Measurements from ENCODE around the gene AGAP5. TPM values are rescaled to one million over a fixed set of nuclear protein-coding genes. Genes with fewer than 3 reads are reported as not detected.
A peak's percentile ranks its signal among the peaks of the same experiment; 100 is the strongest.

Gene AGAP5
- total RNA-seq, 6 donors from 2014 or later = 6.6 to 25.1 (median 8.7) TPM

DNA sequence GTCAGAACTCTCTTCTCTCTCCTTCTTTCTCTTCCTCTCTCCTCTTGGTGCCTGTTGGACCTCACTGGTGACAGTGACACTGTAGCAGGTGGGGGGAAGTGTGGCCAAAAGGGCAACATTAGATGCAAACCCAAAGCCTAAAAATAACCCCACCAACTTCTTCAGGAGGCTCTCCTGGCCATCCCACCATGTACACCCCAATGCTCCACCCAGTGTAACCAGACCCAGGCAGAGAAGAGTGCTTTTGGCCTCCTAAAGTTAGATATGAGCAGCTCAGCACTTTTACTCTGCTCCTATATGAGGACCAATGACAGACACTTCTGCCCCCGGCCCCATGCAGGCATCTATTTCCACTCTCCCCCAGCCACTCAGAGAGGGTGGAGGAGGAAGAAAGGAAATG is 62.1 kb downstream of the AGAP5 start:
- 46 to 53% methylated on average over 1 of the region's 1 CpG for WGBS, 2 donors
- TF ChIP-seq POLR2AphosphoS5 (IDR thresholded peaks at IDR 0.05) (no peak), POLR2A (IDR thresholded peaks at IDR 0.05) (no peak), EP300 (IDR thresholded peaks at IDR 0.05) (no peak)
- TF ChIP-seq, protein P1, sequence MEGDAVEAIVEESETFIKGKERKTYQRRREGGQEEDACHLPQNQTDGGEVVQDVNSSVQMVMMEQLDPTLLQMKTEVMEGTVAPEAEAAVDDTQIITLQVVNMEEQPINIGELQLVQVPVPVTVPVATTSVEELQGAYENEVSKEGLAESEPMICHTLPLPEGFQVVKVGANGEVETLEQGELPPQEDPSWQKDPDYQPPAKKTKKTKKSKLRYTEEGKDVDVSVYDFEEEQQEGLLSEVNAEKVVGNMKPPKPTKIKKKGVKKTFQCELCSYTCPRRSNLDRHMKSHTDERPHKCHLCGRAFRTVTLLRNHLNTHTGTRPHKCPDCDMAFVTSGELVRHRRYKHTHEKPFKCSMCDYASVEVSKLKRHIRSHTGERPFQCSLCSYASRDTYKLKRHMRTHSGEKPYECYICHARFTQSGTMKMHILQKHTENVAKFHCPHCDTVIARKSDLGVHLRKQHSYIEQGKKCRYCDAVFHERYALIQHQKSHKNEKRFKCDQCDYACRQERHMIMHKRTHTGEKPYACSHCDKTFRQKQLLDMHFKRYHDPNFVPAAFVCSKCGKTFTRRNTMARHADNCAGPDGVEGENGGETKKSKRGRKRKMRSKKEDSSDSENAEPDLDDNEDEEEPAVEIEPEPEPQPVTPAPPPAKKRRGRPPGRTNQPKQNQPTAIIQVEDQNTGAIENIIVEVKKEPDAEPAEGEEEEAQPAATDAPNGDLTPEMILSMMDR (IDR thresholded peaks at IDR 0.05) = no peak
- H3K4me3 ChIP-seq = no peak overlapping the region
- DNase-seq (no peak), ATAC-seq (ENCODE audit: low FRiP score in 2 of 2) (no peak)
- H3K9me3 ChIP-seq = no peaks in the 10 kb centered on the region
- no peak overlapping the region for H3K27ac ChIP-seq
- no peaks in the 10 kb centered on the region for H3K36me3 ChIP-seq
- peaks cover 0 to 3% (median 0%) of the 10 kb centered on the region in 4 donors for H3K4me1 ChIP-seq
- H3K27me3 ChIP-seq = no peaks in the 10 kb centered on the region

DNA sequence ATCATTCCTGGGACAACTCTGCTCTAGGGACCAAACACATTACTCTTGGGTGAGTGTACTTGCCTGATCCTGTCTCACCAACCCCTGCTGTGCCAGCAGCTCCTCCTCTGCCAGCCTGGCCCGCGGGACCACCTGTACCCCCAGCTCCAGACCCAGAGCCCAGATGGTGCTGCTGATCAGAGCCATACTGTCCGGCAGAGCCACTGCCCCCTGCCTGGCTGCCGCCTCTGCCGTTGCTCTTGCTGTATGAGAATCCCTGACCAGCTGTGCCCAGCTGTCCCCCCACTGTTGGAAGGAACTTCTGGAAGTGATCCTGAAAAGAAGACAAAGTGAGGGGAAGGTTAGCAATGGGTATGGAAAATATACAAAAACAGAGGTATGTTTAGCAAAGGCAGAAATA is 63.5 kb downstream of the AGAP5 start:
- Histone ChIP-seq H3K4me1 (no peaks in the 10 kb centered on the region), H3K36me3 (no peaks in the 10 kb centered on the region), H3K4me3 (no peak overlapping the region), H3K27ac (no peak overlapping the region), H3K27me3 (no peaks in the 10 kb centered on the region), H3K9me3 (no peaks in the 10 kb centered on the region)
- 83 to 84% methylated on average over 5 of the region's 5 CpGs for WGBS, 2 donors
- DNase-seq (peak in 1 of 2 donors; percentile 77), ATAC-seq (ENCODE audit: low FRiP score in 2 of 2) (no peak)
- TF ChIP-seq EP300 (IDR thresholded peaks at IDR 0.05) (no peak), POLR2A (IDR thresholded peaks at IDR 0.05) (no peak), POLR2AphosphoS5 (IDR thresholded peaks at IDR 0.05) (no peak)
- TF ChIP-seq, protein P1 (IDR thresholded peaks at IDR 0.05) = no peak

DNA sequence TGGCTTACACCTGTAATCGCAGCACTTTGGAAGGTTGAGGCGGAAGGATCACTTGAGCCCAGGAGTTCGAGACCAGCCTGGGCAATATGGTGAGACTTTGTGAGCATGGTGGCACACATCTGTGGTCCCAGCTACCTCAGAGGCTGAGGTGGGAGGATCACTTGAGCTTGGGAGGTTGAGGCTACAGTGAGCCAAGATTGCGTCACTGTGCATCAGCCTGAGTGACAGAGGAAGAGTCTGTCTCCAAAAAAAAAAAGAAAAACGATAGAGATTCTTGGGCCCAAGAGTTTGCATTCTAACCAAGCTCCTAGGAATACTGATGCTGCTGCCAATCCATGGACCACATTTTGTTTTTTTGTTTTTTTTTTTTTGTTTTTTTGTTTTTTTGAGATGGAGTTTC is 68.7 kb downstream of the AGAP5 start:
- WGBS, 2 donors = 89 to 95% methylated on average over 5 of the region's 5 CpGs

DNA sequence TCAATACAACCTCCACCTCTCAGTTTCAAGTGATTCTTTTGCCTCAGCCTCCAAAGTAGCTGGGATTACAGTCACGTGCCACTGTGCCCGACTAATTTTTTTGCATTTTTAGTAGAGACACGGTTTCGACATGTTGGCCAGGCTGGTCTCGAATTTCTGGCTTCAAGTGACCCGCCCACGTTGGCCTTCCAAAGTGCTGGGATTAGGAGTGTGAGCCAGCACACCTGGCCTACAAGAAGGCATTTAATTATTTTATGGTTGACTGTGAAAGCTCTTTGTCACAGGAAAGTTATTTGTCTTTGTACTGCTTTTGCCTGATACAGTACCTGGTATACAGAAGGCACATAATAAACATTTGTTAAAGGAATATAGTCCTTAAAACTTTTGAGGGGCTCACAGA is 69.5 kb downstream of the AGAP5 start:
- 74% methylated on average over 7 of the region's 7 CpGs for WGBS, 2 donors
- Histone ChIP-seq H3K27ac (no peak overlapping the region), H3K4me1 (peaks cover 9 to 16% (median 14%) of the 10 kb centered on the region in 4 donors), H3K9me3 (no peaks in the 10 kb centered on the region), H3K27me3 (no peaks in the 10 kb centered on the region), H3K4me3 (no peak overlapping the region), H3K36me3 (no peaks in the 10 kb centered on the region)
- no peak for TF ChIP-seq POLR2AphosphoS5 (IDR thresholded peaks at IDR 0.05)
- TF ChIP-seq, protein P1 (IDR thresholded peaks at IDR 0.05) = no peak
- no peak for TF ChIP-seq POLR2A (IDR thresholded peaks at IDR 0.05)
- TF ChIP-seq EP300 (IDR thresholded peaks at IDR 0.05) = no peak
- ATAC-seq (ENCODE audit: low FRiP score in 2 of 2) (no peak), DNase-seq (no peak)

More for the DNA sequence above, 68.7 kb downstream of the AGAP5 start:
- H3K27ac ChIP-seq = no peak overlapping the region
- DNase-seq = no peak
- no peak overlapping the region for H3K4me3 ChIP-seq
- no peaks in the 10 kb centered on the region for H3K27me3 ChIP-seq
- no peaks in the 10 kb centered on the region for H3K36me3 ChIP-seq
- TF ChIP-seq, protein P1 (IDR thresholded peaks at IDR 0.05) = no peak
- TF ChIP-seq POLR2AphosphoS5 (IDR thresholded peaks at IDR 0.05) = no peak
- TF ChIP-seq EP300 (IDR thresholded peaks at IDR 0.05) = no peak
- TF ChIP-seq POLR2A (IDR thresholded peaks at IDR 0.05) = no peak
- no peak for ATAC-seq (ENCODE audit: low FRiP score in 2 of 2)
- no peaks in the 10 kb centered on the region for H3K9me3 ChIP-seq
- H3K4me1 ChIP-seq = peaks cover 9 to 16% (median 14%) of the 10 kb centered on the region in 4 donors

DNA sequence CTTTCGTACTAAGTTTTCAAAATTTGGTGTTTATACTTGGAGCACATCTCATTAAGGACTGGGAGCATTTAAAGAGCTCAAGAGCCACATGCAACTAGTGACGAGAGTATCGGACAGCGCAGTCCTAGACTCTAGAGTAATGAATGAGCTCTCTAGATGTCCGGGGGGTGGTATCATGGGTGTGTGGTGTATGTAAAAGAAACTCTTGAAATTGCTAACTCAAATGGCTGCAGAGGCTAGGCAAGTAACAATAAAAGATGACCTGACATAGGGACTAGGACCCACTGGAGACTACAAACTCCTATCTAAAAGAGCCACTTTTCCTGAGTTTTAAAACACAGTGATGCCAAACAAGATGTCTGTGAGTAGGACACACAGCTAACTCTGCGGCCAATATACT is 70.6 kb downstream of the AGAP5 start:
- Histone ChIP-seq H3K4me1 (peaks cover 9 to 16% (median 14%) of the 10 kb centered on the region in 4 donors), H3K27ac (no peak overlapping the region), H3K4me3 (no peak overlapping the region), H3K9me3 (no peaks in the 10 kb centered on the region), H3K27me3 (no peaks in the 10 kb centered on the region), H3K36me3 (no peaks in the 10 kb centered on the region)
- TF ChIP-seq, protein P1 (IDR thresholded peaks at IDR 0.05) = no peak
- TF ChIP-seq POLR2AphosphoS5 (IDR thresholded peaks at IDR 0.05) (no peak), EP300 (IDR thresholded peaks at IDR 0.05) (no peak), POLR2A (IDR thresholded peaks at IDR 0.05) (no peak)
- ATAC-seq (ENCODE audit: low FRiP score in 2 of 2) (no peak), DNase-seq (no peak)
- 95% methylated on average over 6 of the region's 6 CpGs for WGBS, 2 donors

Measured in upper lobe of left lung (tissue), 6 donors.